Non-pigmented ciliary epithelial cell (primary cell): Measurements from ENCODE around the gene TRMT11.

Experiments
- DNase-seq: peaks from one replicate; pipeline ENCODE4 v3.0.0-alpha.2; 2010; ENCODE audit warnings: low read depth

TRMT11 gene

GRCh38 chr6:126076992-126077664 lies 90.8 kb downstream of the TRMT11 start:
- DNase-seq = no peak

DNA sequence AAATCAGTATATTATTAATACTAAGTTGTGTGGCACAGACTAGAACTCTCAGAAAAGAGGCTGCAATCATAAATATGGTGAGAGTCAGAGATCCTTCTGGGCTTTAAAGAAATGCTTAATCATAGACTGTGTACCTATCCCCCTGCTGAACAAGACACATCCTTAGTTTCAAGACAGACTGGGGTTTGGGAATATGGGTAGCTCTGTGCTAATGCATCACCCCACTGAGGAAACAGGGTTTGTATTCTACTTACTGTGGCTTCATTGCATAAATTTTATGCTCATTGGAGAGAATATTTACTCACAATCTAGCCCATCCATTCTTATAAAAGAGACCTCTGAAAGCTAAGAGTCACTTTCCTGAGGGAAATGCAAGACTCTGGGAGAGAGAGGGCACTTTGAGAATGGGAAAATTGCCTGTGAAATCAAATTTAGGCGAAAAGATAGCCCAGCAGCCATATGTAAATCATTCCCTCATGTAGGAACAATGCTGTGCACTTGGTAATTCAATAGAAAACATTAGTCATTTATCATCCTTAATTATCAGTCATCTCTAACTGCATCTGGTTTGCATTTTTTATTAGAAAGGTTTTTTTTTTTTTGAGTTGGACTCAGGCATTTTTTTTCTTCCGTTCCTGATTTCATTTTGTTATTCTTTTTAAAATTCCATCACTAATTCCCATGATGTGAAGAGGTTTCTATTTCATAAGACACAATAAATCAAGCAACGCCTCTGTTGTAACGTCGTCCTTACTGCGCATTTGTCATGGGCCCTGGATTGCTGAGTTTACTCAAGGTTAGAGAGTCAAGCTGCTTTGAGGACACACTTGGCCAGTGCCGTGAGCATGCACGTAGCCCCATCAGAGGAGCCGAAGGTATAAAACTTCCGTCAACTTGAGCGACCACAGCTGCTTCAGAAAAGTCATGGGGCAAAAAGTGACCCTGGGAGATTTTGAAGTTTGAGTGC lies 91.8 kb downstream of the TRMT11 start:
- no peak for DNase-seq

DNA sequence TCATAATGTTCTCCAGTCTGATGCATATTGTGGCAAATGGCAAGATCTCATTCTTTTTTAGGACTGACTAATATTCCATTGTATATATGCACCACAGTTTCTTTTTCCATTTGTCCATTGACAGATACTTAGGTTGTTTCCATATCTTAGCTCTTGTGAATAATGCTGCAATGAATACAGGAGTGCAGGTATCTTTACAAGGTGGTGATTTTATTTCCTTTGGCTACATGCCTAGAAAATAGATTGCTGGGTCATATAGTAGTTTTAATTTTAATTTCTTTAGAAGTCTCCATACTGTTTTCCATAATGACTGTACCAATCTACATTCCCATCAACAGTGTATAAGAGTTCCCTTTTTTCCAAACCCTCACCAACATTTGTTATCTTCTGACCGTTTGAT lies 97.5 kb downstream of the TRMT11 start:
- DNase-seq = no peak

GRCh38 chr6:126086560-126086959 lies 100.2 kb downstream of the TRMT11 start:
- no peak for DNase-seq
